T-helper 9 cell (primary cell): ENCODE data around the gene TOMM40L.
"Not testable (repeated sequence)": the region's sequence is repeated elsewhere in the genome, so short reads cannot be mapped to it uniquely, and the experiment has no call there.

ENCODE experiments used
- DNase-seq: peaks from one replicate; pipeline ENCODE4 v3.0.0-alpha.2; 2020

TOMM40L gene

GRCh38 chr1:161222175-161223019 lies 3.5 kb upstream of the TOMM40L start:
- no peak for DNase-seq

- no peak for DNase-seq
These were observed 1.8 kb upstream of the TOMM40L start for GRCh38 chr1:161223805-161224694.

- not testable (repeated sequence) for DNase-seq
These were observed 1.2 kb upstream of the TOMM40L start for GRCh38 chr1:161224695-161225087.

GRCh38 chr1:161225178-161225533 lies 704 bp upstream of the TOMM40L start:
- DNase-seq: no peak

DNA sequence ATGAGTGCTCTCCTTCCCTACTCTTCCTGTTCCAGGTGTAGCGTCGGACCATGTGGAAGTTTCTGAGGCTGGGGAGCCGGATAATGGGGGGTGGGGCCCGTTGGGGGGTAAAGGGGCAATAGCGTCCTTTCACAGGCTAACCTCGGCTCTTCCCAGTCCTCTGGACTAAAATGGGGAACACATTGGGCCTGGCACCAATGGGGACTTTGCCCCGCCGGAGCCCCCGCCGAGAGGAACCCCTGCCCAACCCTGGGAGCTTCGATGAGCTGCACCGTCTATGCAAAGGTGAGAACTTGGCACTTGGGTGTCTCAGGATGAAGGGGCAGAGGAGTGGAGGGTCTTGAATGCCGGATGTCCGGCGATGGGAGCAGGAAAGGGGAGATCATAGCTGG lies 456 bp downstream of the TOMM40L start:
- DNase-seq: no peak

GRCh38 chr1:161226759-161227158 lies 899 bp downstream of the TOMM40L start:
- DNase-seq: no peak

GRCh38 chr1:161227196-161227871 lies 1.5 kb downstream of the TOMM40L start:
- DNase-seq: peak; percentile 94

- no peak for DNase-seq
These were observed 2.2 kb downstream of the TOMM40L start for GRCh38 chr1:161228032-161228431.

- DNase-seq: no peak
These were observed 4.0 kb downstream of the TOMM40L start for GRCh38 chr1:161229896-161230295.

- no peak for DNase-seq
These were observed 4.9 kb downstream of the TOMM40L start for GRCh38 chr1:161230762-161231161.

DNA sequence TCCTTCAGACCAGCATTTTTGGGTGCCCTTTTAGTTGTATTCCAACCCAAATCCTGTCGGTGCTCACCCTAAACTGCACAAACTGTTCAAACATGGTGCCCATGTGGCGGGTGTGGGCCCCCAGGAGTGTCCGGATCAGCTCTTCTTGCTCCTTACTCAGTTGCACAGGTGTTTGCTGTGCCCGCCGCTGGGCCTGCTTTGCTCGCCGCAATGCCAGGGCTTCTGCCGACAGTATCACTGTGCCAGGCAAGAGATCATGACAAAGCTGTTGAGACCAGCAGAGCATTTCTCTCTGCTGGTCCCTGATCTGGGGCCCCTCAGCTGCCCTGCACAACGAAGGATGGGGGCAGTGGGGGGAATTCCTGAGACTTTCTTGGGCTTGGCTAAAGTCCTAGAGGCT lies 7.2 kb downstream of the TOMM40L start:
- no peak for DNase-seq

DNA sequence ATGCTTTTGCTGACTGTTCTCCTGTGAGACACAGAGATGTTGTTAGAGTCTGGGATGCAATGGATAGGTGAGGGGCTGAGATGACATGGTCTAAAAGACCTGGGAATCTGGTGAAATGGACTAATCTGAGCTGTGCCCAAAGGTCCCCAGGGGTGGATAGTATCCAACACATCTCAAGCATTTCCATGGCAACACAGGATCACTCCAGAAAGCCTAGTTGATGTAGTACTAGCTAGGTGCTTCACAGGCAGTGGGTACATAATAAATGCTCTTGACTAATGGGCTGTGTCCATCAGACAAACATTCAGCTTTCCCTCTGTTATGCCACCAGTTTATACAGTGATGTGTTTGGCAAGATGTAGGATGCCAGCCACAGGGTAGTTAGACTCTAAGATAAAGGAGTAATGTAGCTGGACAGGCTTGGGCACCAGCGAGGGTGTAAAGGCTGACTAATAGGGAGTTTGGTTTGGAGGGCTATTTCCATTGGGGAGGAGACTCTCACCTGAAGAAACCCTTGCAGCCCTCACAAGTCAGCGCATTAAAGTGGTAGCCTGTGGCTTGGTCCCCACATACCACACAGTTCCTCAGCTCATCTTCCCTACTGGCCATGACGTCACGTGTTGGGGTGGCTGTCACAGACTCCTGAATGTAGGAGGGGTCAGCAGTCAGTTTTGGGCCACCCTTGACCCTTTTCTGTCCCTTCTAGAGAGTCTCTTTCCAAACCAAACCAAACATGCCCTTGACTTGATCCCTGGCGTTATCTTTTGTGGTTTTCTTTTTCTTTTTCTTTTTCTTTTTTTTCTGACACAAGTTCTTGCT lies 10.3 kb downstream of the TOMM40L start:
- no peak for DNase-seq

GRCh38 chr1:161238039-161238473 lies 12.2 kb downstream of the TOMM40L start, which contains the start of gene NR1I3:
Gene NR1I3, minus strand, starts transcription at chr1:161238203. Its CDS starts 1,638 bp downstream, at chr1:161236565.
- DNase-seq: no peak

- DNase-seq: no peak
These were observed 15.8 kb downstream of the TOMM40L start for GRCh38 chr1:161241682-161242081.

DNA sequence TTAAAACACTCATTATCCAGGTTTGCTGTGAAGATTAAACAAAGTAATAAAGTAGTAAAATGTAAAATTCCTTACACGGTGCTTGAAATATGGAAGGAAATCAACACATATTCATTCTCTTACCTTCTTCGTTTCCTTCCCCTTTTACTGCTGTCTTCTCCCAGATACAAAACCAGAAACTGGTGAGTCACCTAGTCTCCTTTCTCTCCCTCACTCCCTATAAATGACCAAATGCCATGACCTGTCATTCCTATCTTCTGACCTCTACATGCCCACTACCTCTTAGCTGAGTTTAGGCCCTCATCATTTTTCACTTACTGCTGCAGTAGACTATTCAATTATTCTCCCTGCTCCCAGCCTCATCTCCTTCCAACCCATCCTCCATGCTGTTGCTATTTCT lies 16.5 kb downstream of the TOMM40L start:
- DNase-seq: no peak

GRCh38 chr1:161244888-161245287 lies 19.0 kb downstream of the TOMM40L start:
- no peak for DNase-seq

DNA sequence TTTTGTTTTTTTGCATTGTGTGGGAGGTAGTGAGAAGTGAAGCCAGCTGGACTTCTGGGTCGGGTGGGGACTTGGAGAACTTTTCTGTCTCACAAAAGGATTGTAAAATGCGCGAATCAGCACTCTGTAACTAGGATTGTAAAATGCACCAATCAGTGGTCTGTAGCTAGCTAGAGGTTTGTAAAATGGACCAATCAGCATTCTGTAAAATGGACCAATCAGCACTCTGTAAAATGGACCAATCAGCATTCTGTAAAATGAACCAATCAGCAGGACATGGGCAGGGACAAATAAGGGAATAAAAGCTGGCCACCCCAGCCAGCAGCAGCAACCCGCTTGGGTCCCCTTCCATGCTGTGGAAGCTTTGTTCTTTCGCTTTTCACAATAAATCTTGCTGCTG lies 24.2 kb downstream of the TOMM40L start:
- not testable (repeated sequence) for DNase-seq

DNA sequence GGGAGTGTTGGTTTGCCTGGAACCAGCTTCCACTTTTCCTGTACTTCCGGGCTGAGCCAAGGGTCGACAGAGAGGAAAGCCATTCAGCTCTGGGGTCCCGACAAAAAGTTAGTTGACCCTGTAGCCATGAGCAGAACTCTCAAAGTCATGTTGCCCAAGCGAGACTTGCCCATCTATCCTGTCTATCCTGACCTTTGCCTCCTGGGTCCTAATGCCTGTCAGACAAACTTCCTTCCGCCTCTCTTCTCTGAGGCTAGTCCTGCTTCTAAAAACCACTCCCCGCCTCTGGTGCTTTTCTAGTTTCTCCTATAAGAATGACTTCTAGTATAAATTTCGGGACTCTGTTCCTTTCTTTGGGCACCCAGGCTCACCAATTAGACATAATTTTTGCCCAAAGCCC lies 25.0 kb downstream of the TOMM40L start:
- DNase-seq: no peak

DNA sequence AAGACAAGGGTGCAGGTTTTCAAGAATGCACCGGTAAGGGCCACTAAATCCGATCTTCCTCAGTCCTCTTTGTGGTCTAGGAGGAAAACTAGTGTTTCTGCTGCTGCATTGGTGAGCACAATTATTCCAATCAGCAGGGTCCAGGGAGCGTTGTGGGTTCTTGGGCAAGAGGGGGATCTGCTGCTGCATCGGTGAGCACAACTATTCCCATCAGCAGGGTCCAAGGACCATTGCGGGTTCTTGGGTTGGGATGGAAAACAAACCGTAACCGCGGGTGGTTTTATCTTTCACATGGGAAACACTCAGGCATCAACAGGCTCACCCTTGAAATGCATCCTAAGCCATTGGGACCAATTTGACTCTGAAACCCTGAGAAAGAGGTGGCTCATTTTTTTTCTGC lies 25.7 kb downstream of the TOMM40L start:
- DNase-seq: no peak

- not testable (repeated sequence) for DNase-seq
These were observed 29.4 kb downstream of the TOMM40L start for GRCh38 chr1:161255302-161255701.

DNA sequence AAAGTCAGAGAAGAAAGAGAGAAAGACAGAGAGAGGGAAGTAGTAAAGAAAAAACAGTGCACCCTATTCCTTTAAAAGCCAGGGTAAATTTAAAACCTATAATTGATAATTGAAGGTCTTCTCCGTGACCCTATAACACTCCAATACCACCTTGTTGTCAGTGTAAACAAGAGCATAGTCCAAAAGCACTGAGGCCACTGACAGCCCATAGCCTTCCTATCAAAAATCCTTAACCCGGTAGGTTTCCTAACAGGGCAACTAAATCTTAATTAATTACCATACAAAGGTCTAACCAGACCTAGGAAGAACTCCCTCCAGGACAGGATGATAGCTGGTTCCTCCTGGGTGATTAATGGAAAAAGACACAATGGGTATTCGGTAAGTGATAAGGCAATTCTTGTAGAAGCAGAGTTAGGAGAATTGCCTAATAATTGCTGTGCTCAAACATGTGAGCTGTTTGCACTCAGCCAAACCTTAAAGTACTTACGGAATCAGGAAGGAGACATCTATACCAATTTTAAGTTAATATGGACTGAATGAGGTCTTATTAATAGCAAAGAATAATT lies 30.2 kb downstream of the TOMM40L start:
- not testable (repeated sequence) for DNase-seq

DNA sequence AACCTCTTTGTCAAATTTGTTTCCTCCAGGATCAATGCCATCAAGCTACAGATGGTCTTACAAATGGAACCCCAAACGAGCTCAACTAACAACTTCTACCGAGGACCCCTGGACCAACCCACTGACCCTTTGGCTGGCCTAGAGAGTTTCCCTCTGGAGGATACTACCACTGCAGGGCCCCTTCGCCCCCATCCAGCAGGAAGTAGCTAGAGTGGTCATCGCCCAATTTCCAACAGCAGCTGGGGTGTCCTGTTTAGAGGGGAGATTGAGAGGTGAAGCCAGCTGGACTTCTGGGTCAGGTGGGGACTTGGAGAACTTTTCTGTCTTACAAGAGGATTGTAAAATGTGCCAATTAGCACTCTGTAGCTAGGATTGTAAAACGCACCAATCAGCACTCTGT lies 31.2 kb downstream of the TOMM40L start:
- DNase-seq: not testable (repeated sequence)
